Osteocyte (in vitro differentiated cells): ENCODE data around the gene GTPBP4. TPM values are rescaled to one million over a fixed set of nuclear protein-coding genes. Genes with fewer than 3 reads are reported as not detected.

Experiments
- DNase-seq: peaks from one replicate; pipeline ENCODE4 v3.0.0; 2021; ENCODE audit warnings: mixed read lengths; ENCODE audit not compliant: unreplicated experiment; ENCODE audit errors: extremely low spot score
- H3K27ac Mint-ChIP-seq: one replicate; pipeline ENCODE4 v1.8.0; 2021; ENCODE audit warnings: mild to moderate bottlenecking, mixed read lengths; ENCODE audit not compliant: unreplicated experiment
- H3K27me3 Mint-ChIP-seq: one replicate; pipeline ENCODE4 v1.8.0; 2021; ENCODE audit warnings: mixed read lengths; ENCODE audit not compliant: unreplicated experiment
- H3K36me3 Mint-ChIP-seq: one replicate; pipeline ENCODE4 v1.8.0; 2021; ENCODE audit warnings: mixed read lengths; ENCODE audit not compliant: unreplicated experiment
- H3K4me1 Mint-ChIP-seq: one replicate; pipeline ENCODE4 v1.8.0; 2021; ENCODE audit warnings: mixed read lengths; ENCODE audit not compliant: unreplicated experiment
- H3K4me3 Mint-ChIP-seq: one replicate; pipeline ENCODE4 v1.8.0; 2021; ENCODE audit warnings: mild to moderate bottlenecking, moderate library complexity, mixed read lengths; ENCODE audit not compliant: unreplicated experiment
- H3K9me3 Mint-ChIP-seq: one replicate; pipeline ENCODE4 v1.8.0; 2021; ENCODE audit warnings: mixed read lengths; ENCODE audit not compliant: unreplicated experiment
- total RNA-seq: library from RNA; stranded (reverse); gene quantifications from 2 replicates; pipeline ENCODE4 v1.2.1, GENCODE V29; 2021
- TF ChIP-seq, protein P1 (sequence below): fragments of 200-600 bp; sonication (generic); IDR thresholded peaks from 2 replicates; pipeline ENCODE4 v1.5.0; 2021; ENCODE audit warnings: antibody characterized with exemption, mild to moderate bottlenecking, moderate library complexity

The GTPBP4 gene
- total RNA-seq, 1 donor from 2014 or later: 53.7 TPM

GRCh38 chr10:1044146-1044545 lies 55.9 kb downstream of the GTPBP4 start:
- H3K27me3 Mint-ChIP-seq: no peaks in the 10 kb centered on the region
- H3K9me3 Mint-ChIP-seq: no peaks in the 10 kb centered on the region
- no peak overlapping the region for H3K4me3 Mint-ChIP-seq
- H3K27ac Mint-ChIP-seq: peak overlapping the region; percentile 49
- no peak for DNase-seq
- peaks cover 23% of the 10 kb centered on the region for H3K36me3 Mint-ChIP-seq
- peaks cover 42% of the 10 kb centered on the region for H3K4me1 Mint-ChIP-seq
- TF ChIP-seq, protein P1, sequence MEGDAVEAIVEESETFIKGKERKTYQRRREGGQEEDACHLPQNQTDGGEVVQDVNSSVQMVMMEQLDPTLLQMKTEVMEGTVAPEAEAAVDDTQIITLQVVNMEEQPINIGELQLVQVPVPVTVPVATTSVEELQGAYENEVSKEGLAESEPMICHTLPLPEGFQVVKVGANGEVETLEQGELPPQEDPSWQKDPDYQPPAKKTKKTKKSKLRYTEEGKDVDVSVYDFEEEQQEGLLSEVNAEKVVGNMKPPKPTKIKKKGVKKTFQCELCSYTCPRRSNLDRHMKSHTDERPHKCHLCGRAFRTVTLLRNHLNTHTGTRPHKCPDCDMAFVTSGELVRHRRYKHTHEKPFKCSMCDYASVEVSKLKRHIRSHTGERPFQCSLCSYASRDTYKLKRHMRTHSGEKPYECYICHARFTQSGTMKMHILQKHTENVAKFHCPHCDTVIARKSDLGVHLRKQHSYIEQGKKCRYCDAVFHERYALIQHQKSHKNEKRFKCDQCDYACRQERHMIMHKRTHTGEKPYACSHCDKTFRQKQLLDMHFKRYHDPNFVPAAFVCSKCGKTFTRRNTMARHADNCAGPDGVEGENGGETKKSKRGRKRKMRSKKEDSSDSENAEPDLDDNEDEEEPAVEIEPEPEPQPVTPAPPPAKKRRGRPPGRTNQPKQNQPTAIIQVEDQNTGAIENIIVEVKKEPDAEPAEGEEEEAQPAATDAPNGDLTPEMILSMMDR: no peak

- Mint-ChIP-seq H3K9me3 (no peaks in the 10 kb centered on the region), H3K27ac (peak overlapping the region; percentile 27), H3K4me1 (peaks cover 44% of the 10 kb centered on the region), H3K4me3 (peak overlapping the region; percentile 36), H3K36me3 (peaks cover 23% of the 10 kb centered on the region), H3K27me3 (no peaks in the 10 kb centered on the region)
- TF ChIP-seq, protein P1: no peak
- DNase-seq: no peak
These were observed 56.7 kb downstream of the GTPBP4 start for GRCh38 chr10:1044964-1045363.

DNA sequence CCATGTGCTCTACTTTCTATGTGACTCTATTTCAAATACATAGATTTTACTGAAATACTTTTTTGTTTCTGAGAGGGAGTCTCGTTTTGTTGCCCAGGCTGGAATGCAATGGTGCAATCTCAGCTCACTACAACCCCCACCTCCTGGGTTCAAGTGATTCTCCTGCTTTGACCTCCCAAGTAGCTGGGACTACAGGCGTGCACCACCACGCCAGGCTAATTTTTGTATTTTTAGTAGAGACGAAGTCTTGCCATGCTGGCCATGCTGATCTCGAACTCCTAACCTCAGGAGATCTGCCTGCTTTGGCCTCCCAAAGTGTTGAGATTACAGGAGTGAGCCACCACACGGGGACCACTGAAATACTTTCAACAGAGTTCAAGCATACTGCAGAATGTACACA lies 57.2 kb downstream of the GTPBP4 start:
- Mint-ChIP-seq H3K9me3 (no peaks in the 10 kb centered on the region), H3K4me1 (peaks cover 42% of the 10 kb centered on the region), H3K27ac (peak overlapping the region; percentile 27), H3K27me3 (no peaks in the 10 kb centered on the region), H3K36me3 (peaks cover 19% of the 10 kb centered on the region), H3K4me3 (peak overlapping the region; percentile 35)
- TF ChIP-seq, protein P1: no peak
- DNase-seq: no peak

- no peaks in the 10 kb centered on the region for H3K27me3 Mint-ChIP-seq
- H3K9me3 Mint-ChIP-seq: no peaks in the 10 kb centered on the region
- TF ChIP-seq, protein P1: no peak
- H3K4me1 Mint-ChIP-seq: peaks cover 54% of the 10 kb centered on the region
- peaks cover 19% of the 10 kb centered on the region for H3K36me3 Mint-ChIP-seq
- DNase-seq: no peak
- peak overlapping the region; percentile 99 for H3K27ac Mint-ChIP-seq
- peak overlapping the region; percentile 87 for H3K4me3 Mint-ChIP-seq
These were observed 59.7 kb downstream of the GTPBP4 start for GRCh38 chr10:1047937-1048336.

DNA sequence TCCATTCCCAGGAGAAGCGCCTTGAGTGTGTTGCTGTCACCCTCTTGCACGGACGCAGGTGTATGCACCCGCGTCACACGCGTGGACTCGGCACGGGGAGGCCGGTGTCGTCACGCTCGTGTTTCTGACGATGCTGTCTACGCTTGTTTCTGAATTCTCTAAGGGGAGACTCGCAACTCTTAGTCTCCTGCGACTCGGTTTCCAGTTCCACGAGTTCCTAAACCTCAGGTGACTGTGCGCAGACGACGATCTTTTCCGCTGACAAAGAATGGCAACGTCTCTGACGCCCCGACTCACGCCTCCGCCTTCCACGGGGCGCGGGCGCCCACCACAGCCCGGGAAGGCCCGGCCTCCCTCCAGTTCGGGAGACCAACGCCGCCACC lies 60.1 kb downstream of the GTPBP4 start:
- TF ChIP-seq, protein P1: no peak
- peak overlapping the region; percentile 99 for H3K27ac Mint-ChIP-seq
- DNase-seq: no peak
- H3K36me3 Mint-ChIP-seq: peaks cover 15% of the 10 kb centered on the region
- H3K9me3 Mint-ChIP-seq: no peaks in the 10 kb centered on the region
- H3K27me3 Mint-ChIP-seq: no peaks in the 10 kb centered on the region
- peak overlapping the region; percentile 87 for H3K4me3 Mint-ChIP-seq
- peaks cover 54% of the 10 kb centered on the region for H3K4me1 Mint-ChIP-seq
